Esophagus (tissue), 2 donors: ENCODE measurements around the gene OR1L1. TPM values are rescaled to one million over a fixed set of nuclear protein-coding genes. Genes with fewer than 3 reads are reported as not detected.

Experiments used
- H3K27ac ChIP-seq, 2 donors: one replicate each; pipeline ENCODE4 v1.5.1; 2013; ENCODE audit warnings: low read depth in 2 of 2, mild to moderate bottlenecking in 2 of 2, inconsistent platforms in 1 of 2, low read length in 1 of 2, moderate library complexity in 1 of 2
- H3K27me3 ChIP-seq, 2 donors: one replicate each; pipeline ENCODE4 v1.6.1; 2013; ENCODE audit warnings: low read length in 2 of 2, control low read depth in 1 of 2, mild to moderate bottlenecking in 1 of 2; ENCODE audit not compliant: insufficient read depth in 2 of 2, control insufficient read depth in 1 of 2
- H3K36me3 ChIP-seq, 2 donors: one replicate each; pipeline ENCODE4 v1.6.1; 2013; ENCODE audit warnings: low read length in 1 of 2; ENCODE audit not compliant: control insufficient read depth in 2 of 2, insufficient read depth in 2 of 2
- H3K4me1 ChIP-seq, 2 donors: one replicate each; pipeline ENCODE4 v1.6.1; 2013; ENCODE audit warnings: low read length in 1 of 2; ENCODE audit not compliant: control insufficient read depth in 2 of 2, insufficient read depth in 2 of 2
- H3K4me3 ChIP-seq, 2 donors: one replicate each; pipeline ENCODE4 v1.5.1; 2013; ENCODE audit warnings: low read length in 2 of 2, mild to moderate bottlenecking in 2 of 2, low read depth in 1 of 2, moderate library complexity in 1 of 2
- H3K9me3 ChIP-seq, 2 donors: one replicate each; pipeline ENCODE4 v1.6.1; 2013; ENCODE audit warnings: mild to moderate bottlenecking in 2 of 2, low read depth in 1 of 2, low read length in 1 of 2, moderate library complexity in 1 of 2; ENCODE audit not compliant: control insufficient read depth in 2 of 2, insufficient read depth in 1 of 2
- WGBS, 2 donors: extraction: QIAGEN DNeasy Blood & Tissue Kit; methylation state at CpG; one replicate each; pipeline ENCODE4 v1.1.7; 2013; 5-methylcytosine and 5-hydroxymethylcytosine counted together
- polyA plus RNA-seq, 2 donors: library from polyadenylated mRNA; stranded (reverse); fragments of 200-250 nt; gene quantifications; one replicate each; pipeline ENCODE4 v1.2.3, GENCODE V29; 2013
- donor health status: healthy with polysubstance abuse.
- donor health status: Bipolar disorder and iron deficiency.

The OR1L1 gene, protein sequence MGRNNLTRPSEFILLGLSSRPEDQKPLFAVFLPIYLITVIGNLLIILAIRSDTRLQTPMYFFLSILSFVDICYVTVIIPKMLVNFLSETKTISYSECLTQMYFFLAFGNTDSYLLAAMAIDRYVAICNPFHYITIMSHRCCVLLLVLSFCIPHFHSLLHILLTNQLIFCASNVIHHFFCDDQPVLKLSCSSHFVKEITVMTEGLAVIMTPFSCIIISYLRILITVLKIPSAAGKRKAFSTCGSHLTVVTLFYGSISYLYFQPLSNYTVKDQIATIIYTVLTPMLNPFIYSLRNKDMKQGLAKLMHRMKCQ
- polyA plus RNA-seq: not detected

DNA sequence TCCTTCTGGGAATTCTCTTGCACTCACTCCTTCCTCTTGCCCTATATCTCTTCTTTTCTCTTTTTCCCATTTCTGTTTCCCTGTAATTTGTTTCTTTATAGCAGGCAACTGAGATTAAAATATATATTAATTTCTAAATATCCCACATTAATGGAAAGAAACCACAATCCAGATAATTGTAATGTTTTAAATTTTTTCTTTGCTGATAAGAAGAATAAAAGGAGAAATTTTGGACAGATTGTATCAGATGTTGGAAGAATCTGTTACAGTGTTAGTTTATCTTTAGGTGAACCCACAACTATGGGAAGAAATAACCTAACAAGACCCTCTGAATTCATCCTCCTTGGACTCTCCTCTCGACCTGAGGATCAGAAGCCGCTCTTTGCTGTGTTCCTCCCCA, at the start of gene OR1L1:
OR1L1 (plus strand) TSS at position 301 of the 400 bp plus-strand sequence; CDS start at position 301, 0 bp downstream.
- H3K27me3 ChIP-seq: no peaks in the 10 kb centered on the region
- no peaks in the 10 kb centered on the region for H3K36me3 ChIP-seq
- no peak within 1 kb of the TSS for H3K4me3 ChIP-seq
- no peaks in the 10 kb centered on the region for H3K4me1 ChIP-seq
- H3K27ac ChIP-seq: no peak within 1 kb of the TSS
- peaks cover 0 to 8% of the 10 kb centered on the region in 2 donors for H3K9me3 ChIP-seq
- 64 to 66% methylated on average over 2 of the region's 2 CpGs for WGBS, 2 donors

- H3K4me1 ChIP-seq: no peaks in the 10 kb centered on the region
- no peaks in the 10 kb centered on the region for H3K9me3 ChIP-seq
- no peak within 1 kb of the TSS for H3K27ac ChIP-seq
- H3K36me3 ChIP-seq: no peaks in the 10 kb centered on the region
- no peaks in the 10 kb centered on the region for H3K27me3 ChIP-seq
- no peak within 1 kb of the TSS for H3K4me3 ChIP-seq
- 91 to 95% methylated on average over 1 of the region's 1 CpG for WGBS, 2 donors
Measured at GRCh38 chr9:122614362-122614761, 47.2 kb upstream of the OR1L1 start, which contains the start of gene OR1Q1. Gene OR1Q1, plus strand, starts transcription at chr9:122614738. Its CDS starts 0 bp downstream, at chr9:122614738.

- Histone ChIP-seq H3K4me3 (no peak overlapping the region), H3K27ac (no peak overlapping the region), H3K4me1 (no peaks in the 10 kb centered on the region), H3K36me3 (no peaks in the 10 kb centered on the region), H3K9me3 (no peaks in the 10 kb centered on the region), H3K27me3 (no peaks in the 10 kb centered on the region)
- WGBS, 2 donors: 72 to 75% methylated on average over 7 of the region's 7 CpGs
Measured at GRCh38 chr9:122619996-122620395, 41.5 kb upstream of the OR1L1 start.

DNA sequence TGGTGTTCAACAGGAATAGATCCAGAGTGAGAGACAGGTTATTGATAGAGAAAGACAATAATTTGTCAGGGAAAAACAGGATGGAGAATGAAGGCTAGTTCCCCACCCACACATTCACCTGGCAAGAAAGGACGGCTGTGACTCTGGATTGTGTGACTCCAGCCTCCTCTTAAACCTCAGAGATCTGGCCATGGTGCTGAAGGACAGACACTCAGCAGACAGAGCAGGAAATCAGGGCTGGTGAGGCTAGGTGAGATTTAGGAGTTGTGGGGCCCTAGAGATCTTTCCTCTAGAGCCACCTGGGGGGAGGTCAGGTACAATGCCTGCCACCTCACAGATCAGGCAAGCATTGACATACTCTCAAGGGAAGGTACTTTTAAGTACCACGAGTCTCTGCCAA, 19.3 kb upstream of the OR1L1 start:
- H3K36me3 ChIP-seq: no peaks in the 10 kb centered on the region
- no peaks in the 10 kb centered on the region for H3K9me3 ChIP-seq
- H3K27me3 ChIP-seq: no peaks in the 10 kb centered on the region
- H3K27ac ChIP-seq: no peak overlapping the region
- H3K4me3 ChIP-seq: no peak overlapping the region
- H3K4me1 ChIP-seq: no peaks in the 10 kb centered on the region
- WGBS, 2 donors: 24 to 28% methylated on average over 2 of the region's 2 CpGs

- Histone ChIP-seq H3K4me1 (no peaks in the 10 kb centered on the region), H3K9me3 (no peaks in the 10 kb centered on the region), H3K27ac (no peak overlapping the region), H3K36me3 (no peaks in the 10 kb centered on the region), H3K4me3 (no peak overlapping the region), H3K27me3 (no peaks in the 10 kb centered on the region)
- 24 to 25% methylated on average over 1 of the region's 1 CpG for WGBS, 2 donors
Measured at GRCh38 chr9:122656378-122656777, 5.1 kb upstream of the OR1L1 start.

GRCh38 chr9:122657527-122657926, 4.0 kb upstream of the OR1L1 start, which contains the start of gene OR1B1:
Gene OR1B1, minus strand, starts transcription at chr9:122657627.
- Histone ChIP-seq H3K27ac (no peak within 1 kb of the TSS), H3K4me3 (no peak within 1 kb of the TSS), H3K9me3 (no peaks in the 10 kb centered on the region), H3K27me3 (no peaks in the 10 kb centered on the region), H3K36me3 (no peaks in the 10 kb centered on the region), H3K4me1 (no peaks in the 10 kb centered on the region)
- 90 to 91% methylated on average over 3 of the region's 3 CpGs for WGBS, 2 donors

DNA sequence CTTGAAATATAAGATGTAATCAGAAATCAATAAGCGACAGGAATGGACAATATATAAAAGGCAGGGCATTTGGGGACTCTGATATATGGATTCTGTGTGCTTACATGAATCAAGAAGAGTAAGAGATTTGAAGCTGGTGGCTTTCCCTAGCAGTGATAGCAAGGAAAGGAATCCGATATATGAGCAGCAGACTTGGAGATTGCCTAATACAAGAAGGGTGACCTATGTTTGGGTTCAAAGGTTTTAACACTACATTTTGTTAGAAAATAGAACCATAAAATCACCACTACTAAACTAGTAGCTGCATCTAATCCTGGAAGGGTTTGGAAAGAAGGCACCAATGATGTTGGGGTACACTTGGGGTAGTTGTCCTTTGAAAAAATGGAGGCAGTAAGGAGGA, 11.0 kb downstream of the OR1L1 start:
- no peaks in the 10 kb centered on the region for H3K27me3 ChIP-seq
- H3K36me3 ChIP-seq: no peaks in the 10 kb centered on the region
- peaks cover 5 to 8% of the 10 kb centered on the region in 2 donors for H3K9me3 ChIP-seq
- H3K27ac ChIP-seq: no peak overlapping the region
- WGBS, 2 donors: 81 to 86% methylated on average over 2 of the region's 2 CpGs
- H3K4me3 ChIP-seq: no peak overlapping the region
- no peaks in the 10 kb centered on the region for H3K4me1 ChIP-seq

DNA sequence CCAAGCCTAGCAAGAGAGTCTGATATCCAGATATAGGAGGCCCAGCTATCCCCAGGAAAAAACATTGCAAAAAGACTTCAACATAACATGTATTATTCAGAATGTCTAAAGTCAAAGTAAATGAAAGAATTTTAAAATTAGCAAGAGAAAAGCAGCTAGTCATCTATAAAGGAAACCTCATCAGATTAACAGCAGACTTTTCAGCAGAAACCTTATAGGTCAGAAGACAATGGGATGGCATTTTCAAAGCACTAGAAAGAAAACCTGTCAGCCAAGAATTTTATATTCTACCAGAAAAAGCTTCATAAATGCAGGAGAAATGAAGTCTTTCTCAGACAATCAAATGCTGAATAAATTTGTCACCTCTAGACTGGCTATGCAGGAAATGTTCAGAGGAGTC, 23.3 kb downstream of the OR1L1 start:
- H3K27me3 ChIP-seq: no peaks in the 10 kb centered on the region
- no peak overlapping the region for H3K27ac ChIP-seq
- H3K4me1 ChIP-seq: no peaks in the 10 kb centered on the region
- H3K9me3 ChIP-seq: peaks cover 6 to 8% of the 10 kb centered on the region in 2 donors
- H3K4me3 ChIP-seq: no peak overlapping the region
- no peaks in the 10 kb centered on the region for H3K36me3 ChIP-seq

GRCh38 chr9:122695696-122696095, 34.2 kb downstream of the OR1L1 start:
- Histone ChIP-seq H3K4me3 (no peak overlapping the region), H3K27ac (no peak overlapping the region), H3K36me3 (no peaks in the 10 kb centered on the region), H3K27me3 (no peaks in the 10 kb centered on the region), H3K9me3 (no peaks in the 10 kb centered on the region), H3K4me1 (no peaks in the 10 kb centered on the region)
- 96 to 100% methylated on average over 1 of the region's 1 CpG for WGBS, 2 donors
